H1 (cell line): ENCODE results near the gene KIF13A. TPM values are rescaled to one million over a fixed set of nuclear protein-coding genes. Genes with fewer than 3 reads are reported as not detected.

Experiments used
- KDM4A ChIP-seq: IDR thresholded peaks from one replicate; pipeline ENCODE4 v1.7.1; 2012; ENCODE audit warnings: low read depth, mild to moderate bottlenecking, moderate library complexity, low read length, inconsistent platforms; ENCODE audit not compliant: severe bottlenecking
- SIX5 ChIP-seq: IDR thresholded peaks from 2 replicates; pipeline ENCODE4 v1.6.1; 2011; ENCODE audit warnings: mild to moderate bottlenecking, low read depth, low read length
- polyA plus RNA-seq, 7 experiments: library from polyadenylated mRNA; depleted of rRNA in 3 of 7; stranded (reverse) in 5 of 7; unstranded in 2 of 7; fragments of >200 nt in 5 of 7; fragments of 200-250 nt in 2 of 7; gene quantifications; 1 replicate in 5 of 7; 2 replicates in 1 of 7; 4 replicates in 1 of 7; pipeline versions ENCODE4 v1.2.1 to v1.2.3, GENCODE V29; 2011 to 2013; ENCODE audit warnings: missing spikeins in 2 of 7, mixed read lengths in 2 of 7
- total RNA-seq: library from RNA; stranded (reverse); fragmentation: NEBNext Ultra II Directional; extraction: Animal tissue kit (Norgen Biotek cat#: 25700); gene quantifications from 2 replicates; pipeline ENCODE4 v1.2.1, GENCODE V29; 2021
- TF ChIP-seq, protein P1 (sequence below): fragments of 300-600 bp; sonication (generic); IDR thresholded peaks from 2 replicates; pipeline ENCODE4 v1.7.1; 2012; ENCODE audit warnings: low read length, moderate library complexity, mild to moderate bottlenecking, inconsistent platforms; ENCODE audit not compliant: insufficient replicate concordance

KIF13A gene
- total and polyA plus RNA-seq, 2 of the 8 experiments (the other 6 are each of a cell fraction or from before 2014, with no cell fraction given), result 14.7 to 40.8 TPM

GRCh38 chr6:18031680-18032256, 44.3 kb upstream of the KIF13A start (continued):
- TF ChIP-seq, protein P1, sequence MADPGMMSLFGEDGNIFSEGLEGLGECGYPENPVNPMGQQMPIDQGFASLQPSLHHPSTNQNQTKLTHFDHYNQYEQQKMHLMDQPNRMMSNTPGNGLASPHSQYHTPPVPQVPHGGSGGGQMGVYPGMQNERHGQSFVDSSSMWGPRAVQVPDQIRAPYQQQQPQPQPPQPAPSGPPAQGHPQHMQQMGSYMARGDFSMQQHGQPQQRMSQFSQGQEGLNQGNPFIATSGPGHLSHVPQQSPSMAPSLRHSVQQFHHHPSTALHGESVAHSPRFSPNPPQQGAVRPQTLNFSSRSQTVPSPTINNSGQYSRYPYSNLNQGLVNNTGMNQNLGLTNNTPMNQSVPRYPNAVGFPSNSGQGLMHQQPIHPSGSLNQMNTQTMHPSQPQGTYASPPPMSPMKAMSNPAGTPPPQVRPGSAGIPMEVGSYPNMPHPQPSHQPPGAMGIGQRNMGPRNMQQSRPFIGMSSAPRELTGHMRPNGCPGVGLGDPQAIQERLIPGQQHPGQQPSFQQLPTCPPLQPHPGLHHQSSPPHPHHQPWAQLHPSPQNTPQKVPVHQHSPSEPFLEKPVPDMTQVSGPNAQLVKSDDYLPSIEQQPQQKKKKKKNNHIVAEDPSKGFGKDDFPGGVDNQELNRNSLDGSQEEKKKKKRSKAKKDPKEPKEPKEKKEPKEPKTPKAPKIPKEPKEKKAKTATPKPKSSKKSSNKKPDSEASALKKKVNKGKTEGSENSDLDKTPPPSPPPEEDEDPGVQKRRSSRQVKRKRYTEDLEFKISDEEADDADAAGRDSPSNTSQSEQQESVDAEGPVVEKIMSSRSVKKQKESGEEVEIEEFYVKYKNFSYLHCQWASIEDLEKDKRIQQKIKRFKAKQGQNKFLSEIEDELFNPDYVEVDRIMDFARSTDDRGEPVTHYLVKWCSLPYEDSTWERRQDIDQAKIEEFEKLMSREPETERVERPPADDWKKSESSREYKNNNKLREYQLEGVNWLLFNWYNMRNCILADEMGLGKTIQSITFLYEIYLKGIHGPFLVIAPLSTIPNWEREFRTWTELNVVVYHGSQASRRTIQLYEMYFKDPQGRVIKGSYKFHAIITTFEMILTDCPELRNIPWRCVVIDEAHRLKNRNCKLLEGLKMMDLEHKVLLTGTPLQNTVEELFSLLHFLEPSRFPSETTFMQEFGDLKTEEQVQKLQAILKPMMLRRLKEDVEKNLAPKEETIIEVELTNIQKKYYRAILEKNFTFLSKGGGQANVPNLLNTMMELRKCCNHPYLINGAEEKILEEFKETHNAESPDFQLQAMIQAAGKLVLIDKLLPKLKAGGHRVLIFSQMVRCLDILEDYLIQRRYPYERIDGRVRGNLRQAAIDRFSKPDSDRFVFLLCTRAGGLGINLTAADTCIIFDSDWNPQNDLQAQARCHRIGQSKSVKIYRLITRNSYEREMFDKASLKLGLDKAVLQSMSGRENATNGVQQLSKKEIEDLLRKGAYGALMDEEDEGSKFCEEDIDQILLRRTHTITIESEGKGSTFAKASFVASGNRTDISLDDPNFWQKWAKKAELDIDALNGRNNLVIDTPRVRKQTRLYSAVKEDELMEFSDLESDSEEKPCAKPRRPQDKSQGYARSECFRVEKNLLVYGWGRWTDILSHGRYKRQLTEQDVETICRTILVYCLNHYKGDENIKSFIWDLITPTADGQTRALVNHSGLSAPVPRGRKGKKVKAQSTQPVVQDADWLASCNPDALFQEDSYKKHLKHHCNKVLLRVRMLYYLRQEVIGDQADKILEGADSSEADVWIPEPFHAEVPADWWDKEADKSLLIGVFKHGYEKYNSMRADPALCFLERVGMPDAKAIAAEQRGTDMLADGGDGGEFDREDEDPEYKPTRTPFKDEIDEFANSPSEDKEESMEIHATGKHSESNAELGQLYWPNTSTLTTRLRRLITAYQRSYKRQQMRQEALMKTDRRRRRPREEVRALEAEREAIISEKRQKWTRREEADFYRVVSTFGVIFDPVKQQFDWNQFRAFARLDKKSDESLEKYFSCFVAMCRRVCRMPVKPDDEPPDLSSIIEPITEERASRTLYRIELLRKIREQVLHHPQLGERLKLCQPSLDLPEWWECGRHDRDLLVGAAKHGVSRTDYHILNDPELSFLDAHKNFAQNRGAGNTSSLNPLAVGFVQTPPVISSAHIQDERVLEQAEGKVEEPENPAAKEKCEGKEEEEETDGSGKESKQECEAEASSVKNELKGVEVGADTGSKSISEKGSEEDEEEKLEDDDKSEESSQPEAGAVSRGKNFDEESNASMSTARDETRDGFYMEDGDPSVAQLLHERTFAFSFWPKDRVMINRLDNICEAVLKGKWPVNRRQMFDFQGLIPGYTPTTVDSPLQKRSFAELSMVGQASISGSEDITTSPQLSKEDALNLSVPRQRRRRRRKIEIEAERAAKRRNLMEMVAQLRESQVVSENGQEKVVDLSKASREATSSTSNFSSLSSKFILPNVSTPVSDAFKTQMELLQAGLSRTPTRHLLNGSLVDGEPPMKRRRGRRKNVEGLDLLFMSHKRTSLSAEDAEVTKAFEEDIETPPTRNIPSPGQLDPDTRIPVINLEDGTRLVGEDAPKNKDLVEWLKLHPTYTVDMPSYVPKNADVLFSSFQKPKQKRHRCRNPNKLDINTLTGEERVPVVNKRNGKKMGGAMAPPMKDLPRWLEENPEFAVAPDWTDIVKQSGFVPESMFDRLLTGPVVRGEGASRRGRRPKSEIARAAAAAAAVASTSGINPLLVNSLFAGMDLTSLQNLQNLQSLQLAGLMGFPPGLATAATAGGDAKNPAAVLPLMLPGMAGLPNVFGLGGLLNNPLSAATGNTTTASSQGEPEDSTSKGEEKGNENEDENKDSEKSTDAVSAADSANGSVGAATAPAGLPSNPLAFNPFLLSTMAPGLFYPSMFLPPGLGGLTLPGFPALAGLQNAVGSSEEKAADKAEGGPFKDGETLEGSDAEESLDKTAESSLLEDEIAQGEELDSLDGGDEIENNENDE, result no peak
- no peak for TF ChIP-seq KDM4A
- no peak for TF ChIP-seq SIX5
